ENCODE data around the gene ZKSCAN5. TPM values are rescaled to one million over a fixed set of nuclear protein-coding genes. Genes with fewer than 3 reads are reported as not detected.

ZKSCAN5 gene
- total and polyA plus RNA-seq, 2 donors (not counting 1 experiment from before 2014, with no cell fraction given): 3.1 to 10.9 TPM

DNA sequence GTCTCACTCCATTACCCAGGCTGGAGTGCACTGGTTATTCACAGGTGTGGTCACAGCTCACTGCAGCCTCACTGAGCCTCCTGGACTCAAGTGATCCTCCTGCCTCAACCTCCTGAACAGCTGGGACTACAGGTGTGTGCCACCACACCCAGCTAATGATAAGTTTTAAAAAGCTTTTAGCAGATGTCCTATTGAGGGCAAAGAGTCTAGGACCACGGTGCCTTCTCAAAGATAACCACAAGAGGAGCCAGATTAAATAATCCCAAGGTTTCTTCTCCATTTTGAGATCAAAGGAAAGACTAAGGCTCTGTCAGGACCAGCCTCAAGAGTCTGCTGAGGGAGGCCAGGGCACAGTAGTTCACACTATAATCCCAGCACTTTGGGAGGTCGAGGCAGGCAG, 43.2 kb upstream of the ZKSCAN5 start:
- ChIA-PET CTCF (no interaction called here), POLR2A (no interaction called here)
- Histone ChIP-seq H3K79me2 (ENCODE audit: control insufficient read depth, insufficient read depth, low read length) (peaks cover 84% of the 10 kb centered on the region), H4K20me1 (ENCODE audit: control insufficient read depth, insufficient read depth, low read length, poor library complexity, severe bottlenecking) (peaks cover 55% of the 10 kb centered on the region), H3K4me2 (replicated peaks; ENCODE audit: low read depth, low read length, poor library complexity, severe bottlenecking) (no peak overlapping the region), H3K9me3 (ENCODE audit: control extremely low read depth in 1 of 3, control insufficient read depth in 2 of 3, insufficient read depth in 1 of 3, low read length in 2 of 3) (no peaks in the 10 kb centered on the region), H3K27ac (ENCODE audit: low read length in 2 of 2) (no peak overlapping the region), H2AFZ (ENCODE audit: insufficient read depth, low read depth, low read length, poor library complexity, severe bottlenecking) (no peak overlapping the region), H3K4me1 (ENCODE audit: control insufficient read depth in 2 of 2, insufficient read depth in 2 of 2, low read length in 2 of 2) (peaks cover 9 to 17% of the 10 kb centered on the region in 2 donors), H3K36me3 (replicated peaks in 1 of 2; ENCODE audit: control extremely low read depth in 1 of 2, control insufficient read depth in 1 of 2, extremely low read depth in 1 of 2, insufficient read depth in 2 of 2, low read length in 1 of 2) (peaks cover 0 to 44% of the 10 kb centered on the region in 2 experiments), H3K4me3 (ENCODE audit: control extremely low read depth in 1 of 5, extremely low read depth in 1 of 5, insufficient read depth in 1 of 5, low read depth in 2 of 5, low read length in 4 of 5) (no peak overlapping the region), H3K9ac (ENCODE audit: low read length) (no peak overlapping the region), H3K27me3 (replicated peaks in 1 of 4; ENCODE audit: control extremely low read depth in 1 of 4, control insufficient read depth in 3 of 4, insufficient read depth in 4 of 4, low read length in 3 of 4) (no peaks in the 10 kb centered on the region)
- Mint-ChIP-seq H3K9me3 (ENCODE audit: insufficient read depth) (no peaks in the 10 kb centered on the region), H3K4me1 (peaks cover 27% of the 10 kb centered on the region), H3K27ac (no peak overlapping the region), H3K27me3 (no peaks in the 10 kb centered on the region), H3K4me3 (no peak overlapping the region)
- intact Hi-C loops (cut with micrococcal nuclease): no loop called here
- DNase-seq (no peak), ATAC-seq (ENCODE audit: low read depth) (no peak)
- no peak for TF ChIP-seq CTCF (IDR thresholded peaks at IDR 0.05)
- no peak for TF ChIP-seq EZH2 (IDR thresholded peaks at IDR 0.05; ENCODE audit: borderline replicate concordance, insufficient read depth, low read depth, low read length, poor library complexity, severe bottlenecking)
- 96% methylated on average over 2 of the region's 2 CpGs for WGBS (ENCODE audit: insufficient coverage)

- intact Hi-C loops (cut with micrococcal nuclease): no loop called here
- H3K9me3 ChIP-seq (ENCODE audit: control extremely low read depth in 1 of 3, control insufficient read depth in 2 of 3, insufficient read depth in 1 of 3, low read length in 2 of 3): no peaks in the 10 kb centered on the region
- peak overlapping the region; percentile 50 to 80 for H3K27ac ChIP-seq (ENCODE audit: low read length in 2 of 2)
- H3K4me1 ChIP-seq (ENCODE audit: control insufficient read depth in 2 of 2, insufficient read depth in 2 of 2, low read length in 2 of 2): peaks cover 9 to 23% of the 10 kb centered on the region in 2 donors
- H3K4me2 ChIP-seq (replicated peaks; ENCODE audit: low read depth, low read length, poor library complexity, severe bottlenecking): peak overlapping the region; percentile 83
- peak overlapping the region; percentile 89 for H3K27ac Mint-ChIP-seq
- H3K27me3 ChIP-seq (replicated peaks in 1 of 4; ENCODE audit: control extremely low read depth in 1 of 4, control insufficient read depth in 3 of 4, insufficient read depth in 4 of 4, low read length in 3 of 4): no peaks in the 10 kb centered on the region
- H3K4me1 Mint-ChIP-seq: peaks cover 25% of the 10 kb centered on the region
- 3% methylated on average over 9 of the region's 9 CpGs for WGBS (ENCODE audit: insufficient coverage)
- no peak for TF ChIP-seq EZH2 (IDR thresholded peaks at IDR 0.05; ENCODE audit: borderline replicate concordance, insufficient read depth, low read depth, low read length, poor library complexity, severe bottlenecking)
- TF ChIP-seq CTCF (IDR thresholded peaks at IDR 0.05): no peak
- H3K9me3 Mint-ChIP-seq (ENCODE audit: insufficient read depth): no peaks in the 10 kb centered on the region
- H3K4me3 ChIP-seq (ENCODE audit: control extremely low read depth in 1 of 5, extremely low read depth in 1 of 5, insufficient read depth in 1 of 5, low read depth in 2 of 5, low read length in 4 of 5): peak overlapping the region; percentile 80 to 96 (median 83)
- ChIA-PET POLR2A (interaction anchor here (1.4 kb wide), 1 partner anchor 57 kb away, joined by 5 read pairs; the partner anchor contains the start of genes BUD31 and PDAP1), CTCF (no interaction called here)
- peak overlapping the region; percentile 99 for H3K4me3 Mint-ChIP-seq
- H3K79me2 ChIP-seq (ENCODE audit: control insufficient read depth, insufficient read depth, low read length): peaks cover 64% of the 10 kb centered on the region
- peak overlapping the region; percentile 84 for H2AFZ ChIP-seq (ENCODE audit: insufficient read depth, low read depth, low read length, poor library complexity, severe bottlenecking)
- peaks cover 20% of the 10 kb centered on the region for H4K20me1 ChIP-seq (ENCODE audit: control insufficient read depth, insufficient read depth, low read length, poor library complexity, severe bottlenecking)
- ATAC-seq (ENCODE audit: low read depth): no peak
- H3K9ac ChIP-seq (ENCODE audit: low read length): peak overlapping the region; percentile 87
- no peak for DNase-seq
- no peaks in the 10 kb centered on the region for H3K27me3 Mint-ChIP-seq
- peaks cover 0 to 17% of the 10 kb centered on the region in 2 experiments for H3K36me3 ChIP-seq (replicated peaks in 1 of 2; ENCODE audit: control extremely low read depth in 1 of 2, control insufficient read depth in 1 of 2, extremely low read depth in 1 of 2, insufficient read depth in 2 of 2, low read length in 1 of 2)
Observed at GRCh38 chr7:99465421-99465768, 39.1 kb upstream of the ZKSCAN5 start.

Data from B cell (primary cell).